IPS-18c (cell line): ENCODE results near the gene ETV5.
"Not testable (repeated sequence)": the region's sequence is repeated elsewhere in the genome, so short reads cannot be mapped to it uniquely, and the experiment has no call there.

ENCODE experiments used
- H3K4me3 ChIP-seq: 2 replicates; pipeline ENCODE4 v1.7.0; 2013; ENCODE audit warnings: low read depth, mild to moderate bottlenecking, low read length, moderate library complexity; ENCODE audit not compliant: insufficient read depth
- H3K9me3 ChIP-seq: one replicate; pipeline ENCODE4 v1.6.1; 2013; ENCODE audit warnings: mild to moderate bottlenecking, low read length, moderate library complexity; ENCODE audit not compliant: control insufficient read depth, insufficient read depth

ETV5 gene

GRCh38 chr3:186058225-186058624 lies 50.7 kb downstream of the ETV5 start:
- Histone ChIP-seq H3K4me3 (no peak overlapping the region), H3K9me3 (no peaks in the 10 kb centered on the region)

DNA sequence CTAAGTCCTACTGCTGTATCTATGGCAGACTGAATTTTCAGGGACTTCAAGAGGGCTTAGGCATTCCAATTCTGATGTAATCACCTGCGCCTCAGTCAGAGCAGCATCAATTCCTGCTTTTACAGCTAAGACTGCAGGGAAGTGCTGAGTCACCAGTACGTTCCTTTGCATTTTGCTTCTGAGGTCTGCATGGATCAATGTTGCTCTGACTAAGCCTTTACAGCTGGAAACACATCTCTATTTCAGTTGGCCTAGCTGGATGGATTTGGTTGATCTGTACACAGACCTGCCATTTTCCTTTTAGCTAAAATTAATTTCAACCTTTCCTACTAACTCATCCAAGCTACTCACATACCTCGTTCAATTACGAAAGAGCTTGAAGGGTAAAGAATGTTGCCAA lies 51.3 kb downstream of the ETV5 start:
- no peak overlapping the region for H3K4me3 ChIP-seq
- H3K9me3 ChIP-seq: no peaks in the 10 kb centered on the region

- Histone ChIP-seq H3K4me3 (no peak overlapping the region), H3K9me3 (no peaks in the 10 kb centered on the region)
Observed at GRCh38 chr3:186054792-186055352, 54.0 kb downstream of the ETV5 start.

- Histone ChIP-seq H3K9me3 (no peaks in the 10 kb centered on the region), H3K4me3 (no peak overlapping the region)
Observed at GRCh38 chr3:186053954-186054791, 54.7 kb downstream of the ETV5 start.

- Histone ChIP-seq H3K4me3 (no peak overlapping the region), H3K9me3 (no peaks in the 10 kb centered on the region)
Observed at GRCh38 chr3:186052096-186052840, 56.6 kb downstream of the ETV5 start.

DNA sequence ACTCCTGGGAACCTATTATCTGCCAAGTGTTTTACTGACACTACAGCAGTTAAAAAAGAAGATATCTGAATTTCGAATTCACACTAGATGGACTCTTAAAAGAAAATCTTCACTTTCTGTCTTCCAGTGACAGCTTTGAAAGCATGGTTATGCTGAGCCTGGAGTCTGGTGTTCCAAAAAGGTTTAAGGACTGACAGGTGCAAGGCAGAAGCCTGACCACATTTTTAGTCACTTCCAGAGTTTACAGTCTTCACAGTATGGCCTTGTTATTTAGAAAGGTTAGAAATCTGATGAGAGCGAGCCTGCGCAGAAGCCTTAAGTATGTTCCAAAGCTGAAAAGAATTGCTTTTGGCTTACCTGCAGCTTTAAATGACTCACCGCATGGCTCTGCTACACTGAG lies 59.9 kb downstream of the ETV5 start:
- H3K9me3 ChIP-seq: no peaks in the 10 kb centered on the region

GRCh38 chr3:186048119-186048518 lies 60.8 kb downstream of the ETV5 start:
- Histone ChIP-seq H3K4me3 (no peak overlapping the region), H3K9me3 (no peaks in the 10 kb centered on the region)

More for the DNA sequence above, 59.9 kb downstream of the ETV5 start:
- no peak overlapping the region for H3K4me3 ChIP-seq

- Histone ChIP-seq H3K9me3 (peaks cover 2% of the 10 kb centered on the region), H3K4me3 (no peak overlapping the region)
Observed at GRCh38 chr3:186046838-186047237, 62.1 kb downstream of the ETV5 start.

GRCh38 chr3:186044968-186045367 lies 63.9 kb downstream of the ETV5 start:
- peaks cover 2% of the 10 kb centered on the region for H3K9me3 ChIP-seq

DNA sequence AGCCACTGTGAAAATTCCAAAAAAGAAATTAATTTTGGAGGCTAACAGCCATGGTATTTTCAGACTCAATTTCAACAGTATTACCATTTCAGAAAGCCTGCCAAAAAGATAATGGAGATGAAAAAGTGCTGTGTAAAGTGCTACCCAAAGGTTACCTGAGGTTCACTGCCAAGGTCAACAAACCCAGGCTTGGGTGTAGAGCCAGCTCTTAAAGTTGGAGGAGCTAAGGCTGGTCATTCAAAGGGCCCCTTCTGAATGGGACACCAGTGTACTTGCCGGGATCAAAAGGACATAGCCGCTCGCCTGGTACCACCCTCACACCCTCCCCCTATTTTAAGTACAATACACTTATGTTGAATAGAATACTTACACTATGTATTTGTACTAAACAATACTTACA lies 64.5 kb downstream of the ETV5 start:
- Histone ChIP-seq H3K4me3 (no peak overlapping the region), H3K9me3 (peaks cover 2% of the 10 kb centered on the region)

More at GRCh38 chr3:186044968-186045367, 63.9 kb downstream of the ETV5 start:
- no peak overlapping the region for H3K4me3 ChIP-seq

DNA sequence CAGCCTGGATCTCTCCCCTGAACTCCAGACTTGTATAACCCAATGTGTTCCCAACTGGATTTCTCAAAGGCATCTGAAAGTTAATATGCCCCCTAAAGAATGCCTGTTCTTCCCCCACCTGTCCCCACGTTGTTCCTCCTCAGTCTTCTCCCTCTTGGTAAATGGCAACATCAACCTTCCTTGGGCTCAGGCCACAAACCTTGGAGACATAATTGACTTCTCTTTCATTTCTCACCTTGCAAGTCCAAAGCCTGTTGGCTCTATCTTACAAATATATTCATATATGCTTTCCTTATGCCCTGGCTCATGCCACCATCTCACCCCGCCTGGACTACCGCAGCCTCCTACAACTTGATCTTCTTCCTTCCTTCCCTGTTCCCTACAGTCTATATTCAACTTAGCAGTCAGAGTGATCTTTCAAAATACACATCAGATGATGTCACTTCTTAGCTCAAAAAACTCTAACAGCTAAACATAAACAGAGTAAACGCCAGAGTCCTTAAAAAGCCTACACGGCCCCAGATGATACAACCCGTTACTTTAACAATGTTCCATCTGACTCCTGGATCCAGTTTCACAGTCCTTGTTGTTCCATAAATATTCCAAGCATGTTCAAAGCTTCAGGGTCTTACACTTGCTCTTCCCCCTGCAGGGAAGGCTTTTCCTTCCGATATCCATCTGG lies 66.2 kb downstream of the ETV5 start:
- Histone ChIP-seq H3K4me3 (no peak overlapping the region), H3K9me3 (peaks cover 2% of the 10 kb centered on the region)

DNA sequence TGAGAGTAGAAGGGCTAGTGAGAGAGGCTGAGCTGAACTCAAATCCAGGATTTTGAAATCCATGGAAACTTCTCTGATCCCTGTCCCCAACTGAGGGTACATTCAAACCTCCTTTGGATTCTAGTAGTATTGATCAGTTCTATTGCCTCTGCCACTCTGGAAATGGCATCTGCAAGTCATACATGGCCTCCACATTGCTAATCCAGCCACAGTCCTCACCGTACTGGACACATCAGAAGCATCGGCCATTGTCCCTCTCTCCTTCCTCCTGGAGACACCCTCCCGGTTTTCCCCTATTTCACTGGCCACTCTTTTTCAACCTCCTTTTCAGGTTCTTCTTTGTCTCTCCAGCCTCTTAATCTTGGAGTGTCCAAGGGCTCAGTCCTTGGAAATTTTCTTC lies 66.9 kb downstream of the ETV5 start:
- H3K9me3 ChIP-seq: peaks cover 2% of the 10 kb centered on the region
- no peak overlapping the region for H3K4me3 ChIP-seq

DNA sequence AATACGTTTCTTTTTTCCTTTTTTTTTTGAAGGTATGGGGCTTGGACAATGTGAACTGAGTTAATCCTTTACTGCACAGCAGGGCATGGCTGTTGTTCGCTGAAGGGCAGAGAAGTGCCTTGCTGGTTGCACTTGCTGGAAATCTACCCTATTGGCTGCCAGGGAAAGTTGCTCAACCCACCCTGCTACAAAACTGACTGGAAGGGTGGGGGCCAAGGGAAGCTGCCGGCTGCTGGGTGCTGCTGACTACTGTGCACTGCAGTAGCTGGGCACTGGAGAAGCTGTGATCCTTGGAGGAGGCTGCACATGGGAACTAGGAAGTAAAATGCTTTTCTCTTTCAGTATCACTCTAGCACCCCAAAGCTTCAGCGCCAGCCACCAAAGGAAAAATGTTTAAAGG lies 70.5 kb downstream of the ETV5 start:
- Histone ChIP-seq H3K9me3 (peaks cover 2% of the 10 kb centered on the region), H3K4me3 (no peak overlapping the region)

GRCh38 chr3:186035277-186035676 lies 73.6 kb downstream of the ETV5 start:
- no peak overlapping the region for H3K4me3 ChIP-seq
- H3K9me3 ChIP-seq: no peaks in the 10 kb centered on the region

GRCh38 chr3:186032321-186032720 lies 76.6 kb downstream of the ETV5 start:
- no peak overlapping the region for H3K4me3 ChIP-seq
- no peaks in the 10 kb centered on the region for H3K9me3 ChIP-seq

DNA sequence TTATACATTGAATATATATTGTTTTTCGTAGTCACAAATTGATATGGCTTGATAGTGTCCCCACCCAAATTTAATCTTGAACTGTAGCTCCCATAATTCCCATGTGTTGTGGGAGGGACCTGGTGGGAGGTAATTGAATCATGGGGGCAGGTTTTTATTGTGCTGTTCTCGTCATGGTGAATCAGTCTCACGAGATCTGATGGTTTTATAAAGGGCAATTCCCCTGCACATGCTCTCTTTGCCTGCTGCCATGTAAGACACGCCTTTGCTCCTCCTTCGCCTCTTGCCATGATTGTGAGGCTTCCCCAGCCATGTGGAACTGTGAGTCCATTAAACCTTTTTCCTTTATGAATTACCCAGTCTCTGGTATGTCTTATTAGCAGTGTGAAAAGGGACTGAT lies 82.9 kb downstream of the ETV5 start:
- not testable (repeated sequence) for H3K4me3 ChIP-seq, H3K9me3 ChIP-seq

DNA sequence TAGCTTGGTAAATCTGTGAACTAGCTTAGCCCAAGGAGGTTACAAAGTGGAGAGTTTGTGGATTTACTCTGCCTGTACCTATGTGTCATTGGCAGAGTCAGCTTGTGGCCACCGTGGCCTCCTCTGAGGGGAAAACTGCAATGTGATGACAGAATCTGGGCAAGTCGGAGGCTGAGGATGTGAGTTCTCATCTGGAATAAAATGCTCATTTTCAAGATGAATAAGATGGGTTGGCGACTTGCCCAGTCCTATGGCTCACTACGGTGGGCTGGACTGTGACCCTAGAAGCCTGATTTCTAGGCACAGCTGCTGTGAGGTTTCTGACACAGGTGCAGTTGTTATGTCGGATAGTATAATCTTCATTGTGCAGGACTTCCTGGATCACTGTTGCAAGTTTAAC lies 83.7 kb downstream of the ETV5 start:
- Histone ChIP-seq H3K9me3 (no peaks in the 10 kb centered on the region), H3K4me3 (no peak overlapping the region)
